Activated naive CD4-positive, alpha-beta T cell treated with anti-CD3 and anti-CD28 coated beads, Interleukin-2, amount 10 ng/mL, durations not matched to agents 7 days and 5 days (primary cell): ENCODE data around the gene IQCC.

Experiments
- CTCF ChIA-PET: fragments of 350-600 bp; sonication (Branson Sonifier 250); formaldehyde crosslinking; loops from one replicate; lab custom pipeline; 2021; ENCODE audit warnings: antibody characterized with exemption; lab: Charles Lee
- DNase-seq: peaks from one replicate; pipeline ENCODE4 v3.0.0-alpha.2; 2020
- H3K27ac Mint-ChIP-seq: one replicate; pipeline ENCODE4 v1.8.0; 2021; ENCODE audit warnings: mild to moderate bottlenecking, moderate library complexity, mixed read lengths
- H3K27me3 Mint-ChIP-seq: one replicate; pipeline ENCODE4 v1.8.0; 2021; ENCODE audit warnings: mild to moderate bottlenecking, mixed read lengths
- H3K36me3 Mint-ChIP-seq: one replicate; pipeline ENCODE4 v1.8.0; 2021; ENCODE audit warnings: mixed read lengths
- H3K4me1 Mint-ChIP-seq: one replicate; pipeline ENCODE4 v1.8.0; 2021; ENCODE audit warnings: mixed read lengths
- H3K4me3 Mint-ChIP-seq: one replicate; pipeline ENCODE4 v1.8.0; 2021; ENCODE audit warnings: mild to moderate bottlenecking, moderate library complexity, mixed read lengths
- H3K9me3 Mint-ChIP-seq: one replicate; pipeline ENCODE4 v1.8.0; 2021; ENCODE audit warnings: mixed read lengths

The IQCC gene

GRCh38 chr1:32199717-32200072 is 5.8 kb upstream of the IQCC start:
- Mint-ChIP-seq H3K36me3 (peaks cover 57% of the 10 kb centered on the region), H3K9me3 (no peaks in the 10 kb centered on the region), H3K4me3 (peak overlapping the region; percentile 84), H3K27ac (peak overlapping the region; percentile 88), H3K4me1 (peaks cover 85% of the 10 kb centered on the region), H3K27me3 (no peaks in the 10 kb centered on the region)
- no peak for DNase-seq
- CTCF ChIA-PET: interaction anchor here (0.6 to 1.9 kb wide), 2 partner anchors 19 to 122 kb away, joined by 3 to 4 read pairs; no protein-coding TSS in a partner anchor

GRCh38 chr1:32200226-32201010 is 5.1 kb upstream of the IQCC start, which contains the start of gene CCDC28B:
TSS of gene CCDC28B (plus strand) at chr1:32200595. CDS start at chr1:32201936, 1,341 bp downstream.
- CTCF ChIA-PET: interaction anchor here (1.5 to 2.0 kb wide), 3 partner anchors 15 to 92 kb away, joined by 4 to 10 read pairs (median 7); partner anchors contain the start of gene KPNA6

GRCh38 chr1:32201011-32201855 is 4.2 kb upstream of the IQCC start:
- Mint-ChIP-seq H3K9me3 (no peaks in the 10 kb centered on the region), H3K27ac (peak overlapping the region; percentile 95), H3K36me3 (peaks cover 45% of the 10 kb centered on the region), H3K4me1 (peaks cover 81% of the 10 kb centered on the region), H3K27me3 (no peaks in the 10 kb centered on the region), H3K4me3 (peak overlapping the region; percentile 84)
- CTCF ChIA-PET: interaction anchor here (1.5 to 2.0 kb wide), 2 partner anchors 14 to 93 kb away, joined by 7 to 10 read pairs; partner anchors contain the start of gene KPNA6
- peak; percentile 91 for DNase-seq

More at GRCh38 chr1:32200226-32201010, 5.1 kb upstream of the IQCC start, which contains the start of gene CCDC28B:
- no peaks in the 10 kb centered on the region for H3K27me3 Mint-ChIP-seq
- H3K4me1 Mint-ChIP-seq: peaks cover 81% of the 10 kb centered on the region
- H3K4me3 Mint-ChIP-seq: peak within 1 kb of the TSS; percentile 84
- peak within 1 kb of the TSS; percentile 95 for H3K27ac Mint-ChIP-seq
- H3K9me3 Mint-ChIP-seq: no peaks in the 10 kb centered on the region
- peak; percentile 73 for DNase-seq
- H3K36me3 Mint-ChIP-seq: peaks cover 51% of the 10 kb centered on the region

GRCh38 chr1:32204943-32205361 is 519 bp upstream of the IQCC start:
- H3K4me1 Mint-ChIP-seq: peaks cover 56% of the 10 kb centered on the region

GRCh38 chr1:32208469-32208868 is 3.0 kb downstream of the IQCC start:
- Mint-ChIP-seq H3K27ac (no peak overlapping the region), H3K4me1 (peaks cover 31% of the 10 kb centered on the region), H3K27me3 (no peaks in the 10 kb centered on the region), H3K36me3 (peaks cover 15% of the 10 kb centered on the region), H3K9me3 (no peaks in the 10 kb centered on the region), H3K4me3 (no peak overlapping the region)
- DNase-seq: no peak
- CTCF ChIA-PET: interaction anchor here (0.9 to 3.7 kb wide), 2 partner anchors 7 to 186 kb away, joined by 3 to 35 read pairs; partner anchors contain the start of gene BSDC1

More at GRCh38 chr1:32204943-32205361, 519 bp upstream of the IQCC start:
- Mint-ChIP-seq H3K27me3 (no peaks in the 10 kb centered on the region), H3K9me3 (no peaks in the 10 kb centered on the region), H3K4me3 (peak overlapping the region; percentile 85), H3K36me3 (peaks cover 25% of the 10 kb centered on the region), H3K27ac (no peak overlapping the region)
- CTCF ChIA-PET: interaction anchor here (3.7 kb wide), 1 partner anchor 11 kb away, joined by 35 read pairs; no protein-coding TSS in a partner anchor
- DNase-seq: no peak

- CTCF ChIA-PET: interaction anchor here (0.9 kb wide), 1 partner anchor 185 kb away, joined by 3 read pairs; the partner anchor contains the start of gene BSDC1
- peak within 1 kb of the TSS; percentile 12 for H3K27ac Mint-ChIP-seq
- H3K4me3 Mint-ChIP-seq: no peak within 1 kb of the TSS
Measured at GRCh38 chr1:32208891-32209328, 3.4 kb downstream of the IQCC start, which contains the start of gene DCDC2B. TSS of gene DCDC2B (plus strand) at chr1:32209089. CDS start at chr1:32209094, 5 bp downstream.

GRCh38 chr1:32215629-32216480 is 10.4 kb downstream of the IQCC start:
- peak; percentile 79 for DNase-seq
- Mint-ChIP-seq H3K36me3 (peaks cover 23% of the 10 kb centered on the region), H3K4me1 (peaks cover 36% of the 10 kb centered on the region), H3K27me3 (no peaks in the 10 kb centered on the region), H3K9me3 (no peaks in the 10 kb centered on the region), H3K27ac (peak overlapping the region; percentile 74), H3K4me3 (no peak overlapping the region)
- CTCF ChIA-PET: interaction anchor here (0.7 to 4.1 kb wide), 52 partner anchors 9 to 200 kb away, joined by 3 to 61 read pairs (median 5); partner anchors contain the start of genes BSDC1, CCDC28B, FAM167B and FAM229A

More at GRCh38 chr1:32208891-32209328, 3.4 kb downstream of the IQCC start, which contains the start of gene DCDC2B:
- Mint-ChIP-seq H3K27me3 (no peaks in the 10 kb centered on the region), H3K4me1 (peaks cover 26% of the 10 kb centered on the region), H3K36me3 (peaks cover 11% of the 10 kb centered on the region), H3K9me3 (no peaks in the 10 kb centered on the region)
- no peak for DNase-seq

- H3K4me3 Mint-ChIP-seq: no peak overlapping the region
- CTCF ChIA-PET: interaction anchor here (0.7 to 4.1 kb wide), 34 partner anchors 10 to 199 kb away, joined by 3 to 61 read pairs (median 8); partner anchors contain the start of genes BSDC1, CCDC28B, FAM167B and HDAC1
Measured at GRCh38 chr1:32216566-32216965, 11.1 kb downstream of the IQCC start.

GRCh38 chr1:32219022-32219421 is 13.6 kb downstream of the IQCC start:
- Mint-ChIP-seq H3K4me1 (peaks cover 62% of the 10 kb centered on the region), H3K27ac (peak overlapping the region; percentile 14), H3K4me3 (no peak overlapping the region), H3K9me3 (no peaks in the 10 kb centered on the region), H3K36me3 (peaks cover 27% of the 10 kb centered on the region), H3K27me3 (no peaks in the 10 kb centered on the region)
- DNase-seq: no peak
- CTCF ChIA-PET: interaction anchor here (0.8 to 2.1 kb wide), 6 partner anchors 22 to 182 kb away, joined by 3 to 7 read pairs (median 3); no protein-coding TSS in a partner anchor

More at GRCh38 chr1:32216566-32216965, 11.1 kb downstream of the IQCC start:
- Mint-ChIP-seq H3K9me3 (no peaks in the 10 kb centered on the region), H3K27me3 (no peaks in the 10 kb centered on the region), H3K36me3 (peaks cover 23% of the 10 kb centered on the region), H3K27ac (peak overlapping the region; percentile 74), H3K4me1 (peaks cover 44% of the 10 kb centered on the region)
- DNase-seq: no peak

GRCh38 chr1:32220746-32221580 is 15.5 kb downstream of the IQCC start:
- H3K4me1 Mint-ChIP-seq: peaks cover 65% of the 10 kb centered on the region
- H3K36me3 Mint-ChIP-seq: peaks cover 34% of the 10 kb centered on the region
- peak overlapping the region; percentile 97 for H3K4me3 Mint-ChIP-seq
- DNase-seq: no peak
- peak overlapping the region; percentile 24 for H3K27ac Mint-ChIP-seq
- no peaks in the 10 kb centered on the region for H3K27me3 Mint-ChIP-seq
- H3K9me3 Mint-ChIP-seq: no peaks in the 10 kb centered on the region
- CTCF ChIA-PET: interaction anchor here (0.8 to 2.1 kb wide), 6 partner anchors 27 to 192 kb away, joined by 3 to 7 read pairs (median 4); partner anchors contain the start of gene HDAC1

GRCh38 chr1:32221581-32221979 is 16.1 kb downstream of the IQCC start:
- CTCF ChIA-PET: interaction anchor here (0.9 to 2.7 kb wide), 2 partner anchors 27 to 70 kb away, joined by 3 to 19 read pairs; partner anchors contain the start of gene HDAC1
- Mint-ChIP-seq H3K36me3 (peaks cover 34% of the 10 kb centered on the region), H3K27ac (peak overlapping the region; percentile 96), H3K27me3 (no peaks in the 10 kb centered on the region), H3K4me3 (peak overlapping the region; percentile 97), H3K4me1 (peaks cover 62% of the 10 kb centered on the region), H3K9me3 (no peaks in the 10 kb centered on the region)
- no peak for DNase-seq
